Ramos (cell line): ENCODE results near the gene ING4.
"Not testable (repeated sequence)": the region's sequence is repeated elsewhere in the genome, so short reads cannot be mapped to it uniquely, and the experiment has no call there.

Source experiments
- in situ Hi-C: fragments of 300-500 bp; cut with MboI; formaldehyde crosslinking; loops from one replicate; pipeline ENCODE4 v1.14.3; 2022; ENCODE audit warnings: low sequenced_read_pairs; ENCODE audit not compliant: unreplicated experiment

ING4 gene

DNA sequence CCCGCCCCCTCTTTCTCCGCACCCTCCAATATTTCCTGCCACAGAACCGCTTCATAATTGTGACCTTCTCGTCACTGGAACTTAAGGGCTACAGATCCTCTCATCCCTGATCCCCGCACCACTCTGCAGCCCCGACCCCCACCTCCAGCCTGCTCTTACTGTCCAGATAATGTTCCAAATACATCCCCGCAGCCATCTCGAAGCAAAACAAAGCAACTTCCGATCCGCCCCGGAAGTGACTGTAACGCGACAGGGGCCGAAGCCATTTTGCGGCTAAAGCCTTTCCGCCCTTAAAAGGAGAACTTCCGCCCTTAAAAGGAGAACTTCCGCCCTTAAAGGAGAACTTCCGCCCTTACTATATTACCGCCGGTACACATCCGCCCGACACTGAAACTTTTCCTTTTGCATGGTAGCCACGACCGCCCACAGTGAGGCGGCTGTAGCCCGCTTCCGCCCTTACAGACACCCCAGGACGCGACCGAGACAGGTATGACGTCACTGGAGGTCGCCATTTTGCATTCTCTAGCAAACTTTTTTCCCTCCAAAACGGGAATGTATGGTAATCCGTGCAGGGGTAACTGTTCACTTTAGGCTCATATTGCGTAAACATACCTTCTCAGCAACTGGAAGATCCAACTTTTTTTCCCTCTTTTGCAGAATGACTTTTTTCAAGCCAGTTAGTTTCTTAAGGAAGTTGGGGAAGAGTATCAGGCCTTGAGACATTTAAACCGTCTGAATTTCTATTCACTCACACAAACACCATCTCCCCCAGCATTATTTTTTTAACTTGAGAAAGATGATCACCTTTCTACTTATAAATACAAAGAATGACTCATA lies at the start of gene ING4:
Gene ING4, minus strand, starts transcription at position 214 of the 837 bp plus-strand sequence. Its CDS starts 18 bp downstream, at position 196.
- in situ Hi-C loops, result loop anchor here (5.0 kb wide), 1 partner anchor 46 kb away; no protein-coding TSS in a partner anchor

DNA sequence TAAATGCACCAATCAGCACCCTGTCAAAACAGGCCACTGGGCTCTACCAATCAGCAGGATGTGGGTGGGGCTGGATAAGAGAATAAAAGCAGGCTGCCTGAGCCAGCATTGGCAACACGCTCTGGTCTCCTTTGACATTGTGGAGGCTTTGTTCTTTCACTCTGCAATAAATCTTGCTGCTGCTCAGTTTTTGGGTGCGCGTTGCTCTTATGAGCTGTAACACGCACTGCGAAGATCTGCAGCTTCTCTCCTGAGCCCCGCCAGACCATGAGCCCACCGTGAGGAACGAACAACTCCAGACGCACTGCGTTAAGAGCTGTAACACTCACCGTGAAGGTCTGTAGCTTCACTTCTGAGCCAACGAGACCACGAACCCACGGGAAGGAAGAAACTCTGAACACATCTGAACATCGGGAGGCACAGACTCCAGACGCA lies 46.1 kb upstream of the ING4 start:
- in situ Hi-C loops, result no loop called here

DNA sequence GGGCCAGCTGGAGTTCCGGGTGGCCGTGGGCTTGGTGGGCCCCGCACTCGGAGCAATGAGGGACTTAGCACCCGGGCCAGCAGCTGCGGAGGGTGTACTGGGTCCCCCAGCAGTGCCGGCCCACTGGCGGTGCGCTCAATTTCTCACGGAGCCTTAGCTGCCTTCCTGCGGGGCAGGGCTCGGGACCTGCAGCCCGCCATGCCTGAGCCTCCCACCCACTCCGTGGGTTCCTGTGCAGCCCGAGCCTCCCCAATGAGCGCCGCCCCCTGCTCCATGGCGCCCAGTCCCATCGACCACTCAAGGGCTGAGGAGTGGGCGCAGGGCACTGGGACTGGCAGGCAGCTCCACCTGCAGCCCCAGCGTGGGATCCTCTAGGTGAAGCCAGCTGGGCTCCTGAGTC lies 45.4 kb upstream of the ING4 start:
- in situ Hi-C loops, result not testable (repeated sequence)

DNA sequence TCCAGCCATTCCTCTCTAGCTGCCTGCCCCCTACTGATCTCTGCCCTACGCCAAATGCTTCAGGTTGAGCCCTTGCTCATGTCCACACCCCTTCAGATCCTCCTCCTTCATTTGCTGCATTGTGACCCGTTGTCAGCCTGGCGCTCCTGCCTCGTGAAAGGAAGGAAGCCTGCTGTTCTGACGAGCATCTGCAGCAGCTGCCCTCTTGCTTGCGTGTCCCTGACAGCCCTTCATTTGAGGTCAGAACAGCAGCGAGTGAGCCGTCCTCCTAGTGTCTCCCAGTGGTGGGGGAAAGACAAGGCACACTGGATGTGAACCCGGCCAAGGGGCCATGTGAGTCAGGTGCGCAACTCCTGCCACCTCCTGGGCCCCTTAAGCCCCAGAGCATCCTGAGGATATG lies 40.7 kb upstream of the ING4 start:
- in situ Hi-C loops, result no loop called here

DNA sequence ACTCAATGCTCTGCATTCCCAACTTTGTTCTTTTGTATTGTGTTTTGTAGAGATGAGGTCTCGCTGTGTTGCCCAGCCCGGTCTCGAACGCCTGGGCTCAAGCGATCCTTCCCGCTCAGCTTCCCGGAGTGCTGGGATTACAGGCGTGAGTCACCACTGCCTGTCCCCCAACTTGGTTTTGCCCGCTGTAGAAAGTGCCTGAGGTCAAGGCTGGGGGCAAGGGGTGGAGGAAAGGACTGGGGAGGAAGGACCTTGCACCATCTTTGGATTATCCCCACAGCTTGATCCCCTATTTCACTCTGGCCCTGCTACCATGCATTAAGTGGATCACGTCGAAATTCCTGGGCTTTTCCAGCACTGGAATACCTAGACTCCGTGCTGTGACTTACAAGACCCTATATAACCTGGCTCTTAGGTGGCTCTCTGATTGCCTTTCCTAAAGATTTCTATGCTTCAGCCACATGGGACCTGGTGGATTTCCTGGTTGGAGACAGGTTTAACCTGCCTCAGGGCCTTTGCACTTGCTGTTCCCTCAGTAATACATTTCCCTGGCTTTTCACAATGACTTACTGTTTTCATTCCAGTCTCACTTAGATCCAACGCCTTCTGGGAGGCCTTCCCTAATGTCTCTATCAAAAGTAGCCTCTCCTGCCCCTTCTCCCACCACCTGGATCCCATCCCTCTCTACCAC lies 38.3 kb upstream of the ING4 start:
- in situ Hi-C loops, result no loop called here

DNA sequence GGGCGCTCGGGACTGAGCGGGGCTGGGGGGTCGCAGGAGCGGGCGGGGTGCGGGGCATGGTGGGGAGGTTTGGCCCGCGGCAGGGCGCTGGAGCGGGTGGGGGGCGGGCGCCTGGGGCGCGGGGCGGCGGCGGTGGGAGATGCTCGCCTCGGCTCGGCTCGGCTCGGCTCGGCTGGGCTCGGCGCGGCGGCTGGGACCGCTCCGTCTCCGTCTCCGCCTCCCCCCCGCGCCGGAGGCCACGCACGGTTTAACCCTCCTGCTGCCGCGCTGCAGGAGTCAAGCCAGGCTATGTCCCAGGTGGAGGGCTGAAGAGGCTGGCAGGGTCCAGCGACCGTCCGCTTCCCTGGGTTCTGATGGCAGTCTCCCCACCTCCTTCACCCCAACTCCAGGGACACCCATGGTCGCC lies 37.7 kb upstream of the ING4 start, which contains the start of gene PIANP:
Gene PIANP, minus strand, starts transcription at position 170 of the 406 bp plus-strand sequence. CDS start 2,754 bp downstream, outside the sequence.
- in situ Hi-C loops, result no loop called here

DNA sequence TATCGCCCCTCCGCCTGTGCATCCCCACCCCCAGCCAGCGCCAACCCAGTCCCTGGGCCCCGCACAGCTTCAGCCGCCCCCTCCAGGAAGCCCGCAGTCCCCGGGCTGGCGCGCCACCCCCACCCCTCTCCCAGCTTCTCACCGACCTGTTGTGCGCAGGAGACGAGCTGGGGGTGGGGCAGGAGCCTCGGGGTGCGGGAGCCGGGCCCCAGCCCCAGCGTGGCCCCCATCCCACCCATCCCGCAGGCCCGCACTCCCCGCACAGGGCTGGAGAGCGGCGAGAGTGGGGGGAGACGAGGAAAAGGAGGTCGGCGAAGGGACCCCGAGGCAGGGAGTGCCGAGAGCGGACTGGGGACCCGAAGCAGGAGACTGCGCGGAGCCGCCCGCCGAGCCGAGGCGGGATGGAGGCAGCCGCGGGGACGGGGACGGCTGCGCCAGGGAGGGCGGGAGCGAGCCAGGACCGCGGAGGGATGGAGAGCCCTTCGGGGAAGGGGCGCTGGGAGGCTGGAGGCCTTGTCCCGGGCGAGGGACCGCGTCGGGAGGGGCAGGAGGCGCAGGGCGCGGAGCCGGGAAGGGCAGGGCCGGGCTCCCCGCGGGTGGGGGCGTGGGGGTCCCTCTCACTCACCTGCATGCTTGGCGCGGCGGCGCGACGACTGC lies 37.2 kb upstream of the ING4 start:
- in situ Hi-C loops, result no loop called here

DNA sequence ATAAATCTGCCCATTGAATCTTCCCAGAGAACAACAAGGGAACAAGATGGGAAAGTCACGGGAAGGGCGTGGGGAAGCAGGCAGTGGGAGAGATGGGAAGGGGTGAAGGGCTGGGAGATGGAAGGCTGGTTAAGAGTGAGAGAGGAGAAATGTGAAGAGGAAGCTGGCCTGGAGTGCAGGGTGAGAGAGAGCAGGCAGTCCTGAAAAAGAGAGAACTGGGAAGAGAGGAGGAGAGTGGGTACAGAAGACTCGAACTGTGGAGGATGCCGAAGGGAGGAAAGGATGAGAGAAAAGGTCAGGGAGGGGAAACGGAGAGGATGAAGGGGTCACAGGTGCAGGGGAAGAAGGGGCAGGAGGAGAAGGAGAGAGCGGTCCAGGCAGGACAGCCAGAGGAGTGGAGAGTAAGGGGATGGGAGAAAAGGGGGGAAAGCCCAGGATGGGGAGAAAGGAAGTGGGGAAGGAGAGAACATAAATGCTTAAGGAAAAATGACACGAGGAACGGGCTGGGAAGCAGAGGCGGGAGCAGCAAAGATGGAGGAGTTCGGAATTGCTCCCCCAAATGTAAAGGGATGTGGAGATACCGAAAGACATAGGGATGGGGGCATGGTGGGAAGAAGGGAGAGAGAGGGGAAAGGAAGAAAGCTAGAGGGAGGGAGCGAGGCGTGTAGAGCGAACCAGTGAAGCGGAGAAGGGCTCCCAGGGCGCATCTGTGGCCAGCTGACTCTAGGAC lies 36.5 kb upstream of the ING4 start:
- in situ Hi-C loops, result no loop called here

DNA sequence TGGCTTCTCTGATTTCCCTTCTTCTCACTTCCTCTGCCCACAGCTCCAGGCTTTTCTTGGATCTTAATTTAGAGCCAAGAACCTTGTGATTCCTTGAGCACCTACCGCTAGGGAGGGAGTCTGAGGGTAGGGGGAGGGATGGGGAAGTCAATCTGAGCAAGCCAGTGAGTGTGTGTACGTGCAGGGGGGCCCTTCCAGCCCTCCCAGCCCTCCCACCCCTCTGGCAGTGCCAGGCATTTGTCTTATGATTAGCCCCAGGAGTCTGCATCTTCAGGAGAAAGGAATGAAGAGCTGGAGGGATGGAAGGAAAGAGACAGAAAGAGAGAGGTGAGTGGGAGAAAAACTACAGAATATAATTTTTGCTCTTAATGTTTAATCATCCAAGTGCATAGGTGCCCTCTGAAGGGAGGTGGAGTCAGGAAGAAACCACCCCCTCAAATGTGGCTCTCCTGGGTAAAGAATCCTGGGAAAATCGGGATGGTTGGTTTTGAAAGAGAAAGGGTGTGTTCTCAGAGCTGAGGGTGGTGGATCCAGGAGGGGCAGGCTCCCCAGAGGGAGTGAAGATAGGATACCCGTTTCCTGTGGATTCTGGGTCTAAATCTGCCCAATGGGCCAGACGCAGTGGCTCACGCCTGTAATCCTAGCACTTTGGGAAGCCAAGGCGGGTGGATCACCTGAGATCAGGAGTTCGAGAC lies 35.6 kb upstream of the ING4 start:
- in situ Hi-C loops, result no loop called here

DNA sequence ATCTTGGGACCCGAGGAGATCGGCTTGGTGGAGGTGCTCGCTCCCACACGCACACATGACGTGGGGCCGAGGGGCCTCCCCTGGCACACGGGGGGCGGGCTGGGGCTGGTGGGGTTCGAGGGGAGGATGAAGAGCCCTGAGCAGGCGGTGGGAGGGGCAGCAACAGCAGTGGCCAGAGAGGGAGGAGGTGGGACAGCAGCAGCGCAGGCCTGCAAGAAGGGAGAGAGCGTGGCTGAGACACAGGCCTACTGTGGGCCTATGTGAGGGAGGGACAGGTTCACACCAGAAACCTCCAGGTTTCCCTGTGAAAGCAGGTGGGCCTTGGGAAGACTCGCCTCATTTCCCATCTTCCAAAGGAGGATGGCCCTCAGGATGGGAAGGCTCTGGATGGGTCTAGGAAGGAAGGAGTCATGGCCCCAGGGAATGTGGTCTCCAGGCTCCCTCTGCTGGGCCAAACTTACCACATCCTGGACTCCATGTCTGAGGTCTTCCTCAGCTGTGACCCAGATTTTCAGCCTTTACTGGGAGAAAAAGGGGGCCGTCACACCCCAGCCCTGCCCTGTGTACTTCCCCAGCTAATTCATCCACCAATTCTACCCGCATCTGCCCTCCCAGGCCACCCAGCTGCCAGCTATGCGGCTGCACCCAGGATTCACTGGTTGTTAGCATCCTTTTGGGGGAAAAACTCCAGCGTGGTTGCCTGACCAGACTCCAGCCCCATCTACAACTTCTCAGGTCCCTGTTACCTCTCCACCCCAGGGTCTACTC lies 34.8 kb upstream of the ING4 start:
- in situ Hi-C loops, result no loop called here

DNA sequence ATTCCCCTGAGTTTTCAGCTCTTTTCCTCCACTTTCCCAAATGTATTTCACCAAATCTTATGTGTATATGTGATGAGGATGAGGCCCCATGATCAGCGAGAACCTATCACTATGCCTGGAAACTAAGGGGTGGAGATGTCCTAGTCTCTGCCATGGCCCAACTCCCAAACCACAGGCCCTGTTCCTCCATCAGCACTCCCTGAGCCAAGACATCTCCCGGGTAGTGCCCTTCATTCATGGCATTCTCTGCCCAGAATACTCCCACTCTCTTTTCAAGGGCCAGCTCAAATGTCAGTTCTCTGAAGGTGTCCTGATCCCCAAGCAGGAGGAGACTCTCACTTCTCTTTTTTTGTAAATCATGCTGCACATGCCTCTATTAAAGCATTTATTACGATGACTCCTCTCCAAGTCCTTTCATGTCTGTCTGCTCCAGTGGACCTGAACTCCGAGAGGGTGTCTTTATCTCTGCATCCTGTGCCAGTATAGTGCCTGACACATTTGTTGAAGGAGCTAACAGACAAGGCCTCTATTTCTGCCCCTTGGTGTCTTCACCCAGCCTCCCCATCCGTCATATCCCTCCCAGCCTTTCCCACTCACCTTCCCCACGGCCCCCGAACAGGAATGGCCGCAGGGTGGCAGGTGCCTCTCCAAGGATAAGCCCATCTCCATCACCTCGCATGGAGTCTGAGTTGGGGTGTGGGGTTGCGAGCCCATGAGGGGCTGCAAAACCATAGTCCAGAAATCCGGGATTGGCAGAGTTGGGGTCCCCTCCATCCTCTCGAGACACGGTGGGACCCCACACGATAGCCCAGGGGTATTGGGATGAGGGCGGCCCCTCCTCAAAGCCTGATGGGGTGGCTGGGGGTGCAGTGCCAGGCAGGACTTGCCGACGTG lies 34.0 kb upstream of the ING4 start:
- in situ Hi-C loops, result no loop called here

DNA sequence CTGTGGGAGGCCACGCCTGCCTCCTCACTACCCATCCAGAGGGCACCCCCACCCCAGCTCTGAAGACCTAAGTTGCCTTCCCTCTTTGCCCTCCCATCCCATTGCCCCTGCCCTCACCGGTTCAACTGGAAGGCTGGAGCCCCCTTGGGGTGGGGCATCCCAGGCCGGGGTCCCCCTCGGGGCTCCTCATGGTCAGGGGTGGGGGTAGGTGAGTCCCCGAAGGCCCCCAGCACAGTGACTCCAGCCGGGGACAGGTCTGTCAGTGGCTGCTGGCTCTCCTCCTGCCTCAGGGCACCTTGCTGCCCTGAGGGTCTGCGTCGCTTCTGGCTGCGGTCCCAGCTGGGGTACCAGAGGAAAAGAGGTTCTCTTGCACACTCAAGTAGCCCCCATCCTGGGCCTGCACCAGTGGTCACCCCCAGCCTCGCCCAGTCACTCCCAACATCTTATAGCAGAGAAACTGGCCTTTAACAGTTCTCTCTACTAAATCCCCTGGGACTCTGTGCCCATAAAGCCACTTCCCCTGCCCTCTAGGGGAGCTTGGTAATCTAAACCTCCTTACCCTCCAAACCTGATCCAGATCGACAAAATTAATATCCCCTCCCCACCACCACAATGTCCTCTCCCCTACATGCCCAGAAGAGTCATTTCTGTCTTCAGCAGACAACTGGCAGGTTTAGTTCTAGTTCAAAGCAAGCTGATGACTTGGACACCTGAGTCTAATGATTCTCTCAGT lies 32.6 kb upstream of the ING4 start:
- in situ Hi-C loops, result no loop called here

DNA sequence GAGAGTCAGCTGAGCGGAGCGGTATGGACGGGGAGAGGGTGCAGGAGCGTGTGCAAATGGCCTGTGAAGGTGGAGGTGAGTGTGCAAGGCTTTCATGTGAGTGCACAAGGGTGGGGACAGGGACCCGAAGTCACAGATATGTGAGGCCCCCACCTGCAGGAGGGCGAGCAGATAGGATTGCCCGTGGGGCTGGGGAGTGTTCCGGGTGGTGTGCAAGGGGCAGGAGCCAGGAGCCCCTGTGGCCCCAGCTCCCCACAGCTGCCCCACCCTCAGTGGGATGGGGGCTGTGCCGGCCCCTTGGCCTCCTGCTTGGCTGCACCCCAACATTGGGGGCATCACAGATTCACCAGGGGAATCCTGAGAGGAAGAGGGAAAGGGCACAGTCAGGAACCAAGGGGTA lies 31.8 kb upstream of the ING4 start:
- in situ Hi-C loops, result no loop called here

DNA sequence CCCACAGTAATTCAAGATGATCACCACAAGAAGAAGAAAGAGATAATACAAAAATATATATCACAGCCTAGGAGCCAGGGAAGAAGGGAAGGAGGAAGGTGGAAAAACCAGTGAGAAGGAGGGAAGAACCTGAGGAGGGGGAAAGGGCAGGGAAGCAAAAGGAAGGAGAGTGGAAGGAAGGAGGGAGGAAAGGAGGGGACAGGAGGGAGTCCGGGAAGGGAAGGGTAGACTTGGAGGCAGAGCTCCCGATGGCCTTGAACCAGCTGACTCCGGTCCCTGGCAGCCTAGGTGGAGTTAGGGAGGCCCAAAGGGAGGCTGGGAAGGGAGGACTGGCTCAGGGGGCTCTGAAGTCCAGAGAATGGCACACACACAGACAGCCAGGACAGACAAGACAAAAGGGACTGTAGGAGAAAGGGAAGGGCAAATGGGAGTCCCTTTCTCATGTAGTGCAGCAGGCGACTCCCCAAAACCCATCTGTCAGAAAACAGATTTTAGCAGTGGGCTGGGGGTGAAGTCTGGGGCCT lies 31.0 kb upstream of the ING4 start:
- in situ Hi-C loops, result no loop called here

DNA sequence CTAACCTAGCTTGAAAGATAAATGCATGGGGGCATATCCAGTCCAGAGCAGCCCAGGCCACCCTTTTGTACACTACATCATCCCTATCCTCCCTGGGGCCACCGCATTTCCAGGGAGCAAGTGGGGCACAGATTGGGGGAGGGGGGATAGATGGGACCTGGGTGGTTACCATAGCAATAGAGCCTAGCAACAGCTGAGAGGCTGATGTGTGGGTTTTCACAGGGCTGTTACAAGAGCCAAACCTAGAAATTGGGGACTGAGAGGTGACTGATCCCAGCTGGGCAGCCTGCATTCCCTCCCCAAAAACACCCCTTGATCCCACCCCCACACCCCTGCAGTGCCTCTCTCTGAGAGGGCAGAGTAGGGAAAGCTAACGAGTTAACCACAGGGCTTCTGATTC lies 30.0 kb upstream of the ING4 start:
- in situ Hi-C loops, result no loop called here

DNA sequence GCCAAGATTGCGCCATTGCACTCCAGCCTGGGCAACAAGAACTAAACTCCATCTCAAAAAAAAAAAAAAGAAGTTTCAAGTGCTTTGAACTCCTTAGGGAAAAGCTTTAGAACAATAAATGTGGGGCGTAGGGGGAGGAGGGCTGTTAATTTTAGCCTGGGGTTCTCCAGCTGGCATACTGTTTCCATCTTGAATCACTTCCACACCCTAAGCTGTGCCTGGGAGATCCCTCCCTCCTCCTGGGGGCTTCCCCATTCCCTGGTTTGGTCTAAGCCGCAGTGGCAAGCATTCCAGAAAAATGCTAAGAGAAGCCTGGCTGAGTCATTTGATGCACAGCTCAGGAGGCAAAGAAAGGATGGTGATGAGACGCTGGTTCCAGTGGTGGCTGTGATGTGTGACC lies 28.6 kb upstream of the ING4 start:
- in situ Hi-C loops, result no loop called here
